Ishikawa (cell line): Measurements from ENCODE around the gene FBLN5.

Experiments used
- CEBPB ChIP-seq: IDR thresholded peaks from 2 replicates; pipeline ENCODE4 v1.6.1; 2012
- EP300 ChIP-seq: IDR thresholded peaks from 2 replicates; pipeline ENCODE4 v1.6.1; 2012; ENCODE audit warnings: borderline replicate concordance
- RAD21 ChIP-seq: IDR thresholded peaks from 2 replicates; pipeline ENCODE4 v1.6.1; 2012; ENCODE audit warnings: low read depth
- TCF12 ChIP-seq: IDR thresholded peaks from 2 replicates; pipeline ENCODE4 v1.6.1; 2012; ENCODE audit warnings: low read depth
- YY1 ChIP-seq: IDR thresholded peaks from 2 replicates; pipeline ENCODE4 v1.6.1; 2012; ENCODE audit warnings: low read depth
- TF ChIP-seq, protein P1 (sequence below): IDR thresholded peaks from 2 replicates; pipeline ENCODE4 v1.6.1; 2012
- TF ChIP-seq, protein P2 (sequence below): IDR thresholded peaks from 2 replicates; pipeline ENCODE4 v1.6.1; 2012
- TF ChIP-seq, protein P3 (sequence below): IDR thresholded peaks from 2 replicates; pipeline ENCODE4 v1.6.1; 2012; ENCODE audit warnings: low read depth, mild to moderate bottlenecking

DNA sequence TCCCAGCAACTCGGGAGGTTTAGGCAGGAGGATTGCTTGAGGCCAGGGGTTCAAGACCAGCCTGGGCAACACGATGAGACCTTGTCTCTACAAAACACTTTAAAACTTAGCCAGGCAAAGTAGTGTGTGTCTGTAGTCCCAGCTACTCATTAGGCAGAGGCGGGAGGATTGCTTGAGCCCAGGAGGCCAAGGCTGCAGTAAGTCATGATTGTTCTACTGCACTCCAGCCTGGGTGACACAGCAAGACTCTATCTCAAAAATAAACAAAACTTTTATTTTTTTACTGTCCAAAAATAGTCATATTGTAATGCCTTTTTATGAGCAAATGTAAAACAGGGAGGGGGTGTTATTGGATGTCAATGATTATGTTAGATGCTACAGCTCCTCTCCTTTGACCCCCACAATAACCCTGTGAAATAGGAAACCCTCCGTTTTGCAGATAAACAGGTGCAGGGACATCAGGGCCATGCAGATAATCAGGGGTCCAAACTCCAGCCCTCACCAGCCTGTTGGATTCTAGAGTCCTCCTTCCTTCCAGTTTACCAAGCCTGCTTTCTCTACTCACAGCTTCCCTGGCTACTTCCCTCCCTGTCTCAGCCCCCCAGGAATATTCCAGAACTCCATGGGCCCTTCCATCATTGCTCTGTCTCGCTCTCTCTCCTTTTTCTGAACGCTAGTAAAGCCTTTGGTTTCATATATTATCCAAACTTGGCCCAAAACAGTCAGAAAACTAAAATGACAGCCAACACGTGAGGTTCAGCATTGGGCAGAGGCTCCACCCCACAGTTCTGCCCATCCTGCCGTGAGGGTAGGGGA is 5.9 kb upstream of the FBLN5 start:
- no peak for TF ChIP-seq EP300
- TF ChIP-seq, protein P1, sequence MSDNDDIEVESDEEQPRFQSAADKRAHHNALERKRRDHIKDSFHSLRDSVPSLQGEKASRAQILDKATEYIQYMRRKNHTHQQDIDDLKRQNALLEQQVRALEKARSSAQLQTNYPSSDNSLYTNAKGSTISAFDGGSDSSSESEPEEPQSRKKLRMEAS: no peak
- no peak for TF ChIP-seq TCF12
- TF ChIP-seq, protein P2, sequence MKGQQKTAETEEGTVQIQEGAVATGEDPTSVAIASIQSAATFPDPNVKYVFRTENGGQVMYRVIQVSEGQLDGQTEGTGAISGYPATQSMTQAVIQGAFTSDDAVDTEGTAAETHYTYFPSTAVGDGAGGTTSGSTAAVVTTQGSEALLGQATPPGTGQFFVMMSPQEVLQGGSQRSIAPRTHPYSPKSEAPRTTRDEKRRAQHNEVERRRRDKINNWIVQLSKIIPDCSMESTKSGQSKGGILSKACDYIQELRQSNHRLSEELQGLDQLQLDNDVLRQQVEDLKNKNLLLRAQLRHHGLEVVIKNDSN: no peak
- TF ChIP-seq, protein P3, sequence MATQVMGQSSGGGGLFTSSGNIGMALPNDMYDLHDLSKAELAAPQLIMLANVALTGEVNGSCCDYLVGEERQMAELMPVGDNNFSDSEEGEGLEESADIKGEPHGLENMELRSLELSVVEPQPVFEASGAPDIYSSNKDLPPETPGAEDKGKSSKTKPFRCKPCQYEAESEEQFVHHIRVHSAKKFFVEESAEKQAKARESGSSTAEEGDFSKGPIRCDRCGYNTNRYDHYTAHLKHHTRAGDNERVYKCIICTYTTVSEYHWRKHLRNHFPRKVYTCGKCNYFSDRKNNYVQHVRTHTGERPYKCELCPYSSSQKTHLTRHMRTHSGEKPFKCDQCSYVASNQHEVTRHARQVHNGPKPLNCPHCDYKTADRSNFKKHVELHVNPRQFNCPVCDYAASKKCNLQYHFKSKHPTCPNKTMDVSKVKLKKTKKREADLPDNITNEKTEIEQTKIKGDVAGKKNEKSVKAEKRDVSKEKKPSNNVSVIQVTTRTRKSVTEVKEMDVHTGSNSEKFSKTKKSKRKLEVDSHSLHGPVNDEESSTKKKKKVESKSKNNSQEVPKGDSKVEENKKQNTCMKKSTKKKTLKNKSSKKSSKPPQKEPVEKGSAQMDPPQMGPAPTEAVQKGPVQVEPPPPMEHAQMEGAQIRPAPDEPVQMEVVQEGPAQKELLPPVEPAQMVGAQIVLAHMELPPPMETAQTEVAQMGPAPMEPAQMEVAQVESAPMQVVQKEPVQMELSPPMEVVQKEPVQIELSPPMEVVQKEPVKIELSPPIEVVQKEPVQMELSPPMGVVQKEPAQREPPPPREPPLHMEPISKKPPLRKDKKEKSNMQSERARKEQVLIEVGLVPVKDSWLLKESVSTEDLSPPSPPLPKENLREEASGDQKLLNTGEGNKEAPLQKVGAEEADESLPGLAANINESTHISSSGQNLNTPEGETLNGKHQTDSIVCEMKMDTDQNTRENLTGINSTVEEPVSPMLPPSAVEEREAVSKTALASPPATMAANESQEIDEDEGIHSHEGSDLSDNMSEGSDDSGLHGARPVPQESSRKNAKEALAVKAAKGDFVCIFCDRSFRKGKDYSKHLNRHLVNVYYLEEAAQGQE: no peak
- no peak for TF ChIP-seq RAD21
- no peak for TF ChIP-seq YY1
- no peak for TF ChIP-seq CEBPB
